Breast epithelium (tissue), 3 donors: ENCODE measurements around the gene TRIO.

ENCODE experiments used
- CTCF ChIP-seq, 3 donors: fragments of 450-650 bp; IDR thresholded peaks; one replicate each; pipeline ENCODE4 v1.5.1; 2016 to 2017; ENCODE audit warnings: antibody characterized with exemption in 3 of 3, mild to moderate bottlenecking in 3 of 3, moderate library complexity in 3 of 3
- POLR2A ChIP-seq: fragments of 450-650 bp; IDR thresholded peaks from one replicate; pipeline ENCODE4 v1.6.1; 2016; ENCODE audit warnings: antibody characterized with exemption, mild to moderate bottlenecking, moderate library complexity
- POLR2AphosphoS5 ChIP-seq, 3 donors: sonication (generic); formaldehyde crosslinking; IDR thresholded peaks; one replicate each; pipeline ENCODE4 v1.6.1; 2017; ENCODE audit warnings: antibody characterized with exemption in 3 of 3

DNA sequence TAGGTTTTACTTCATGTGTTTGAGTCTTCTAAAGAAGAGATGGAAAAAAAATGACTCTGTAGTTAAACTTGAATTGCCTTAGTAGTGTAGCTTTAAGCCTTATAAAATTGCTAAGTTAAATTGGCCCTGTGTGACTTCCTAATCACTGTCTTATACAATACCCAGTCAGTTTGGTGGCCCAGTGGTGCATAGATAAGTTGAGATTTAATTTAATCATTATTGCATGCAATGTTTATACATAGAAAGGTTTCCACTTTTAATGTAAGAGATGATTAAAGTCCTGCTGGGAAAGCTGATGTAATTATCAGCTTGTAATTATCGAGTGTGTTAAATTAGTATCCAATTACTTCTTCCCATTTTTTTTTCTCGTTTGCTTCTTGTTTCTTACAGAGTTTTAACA is 187.1 kb downstream of the TRIO start:
- no peak for TF ChIP-seq CTCF (IDR thresholded peaks at IDR 0.05)
- TF ChIP-seq POLR2AphosphoS5 (IDR thresholded peaks at IDR 0.05) = no peak
- TF ChIP-seq POLR2A = no peak
